ENCODE measurements around the gene RHEBL1. TPM values are rescaled to one million over a fixed set of nuclear protein-coding genes. Genes with fewer than 3 reads are reported as not detected.

Gene RHEBL1
- total RNA-seq, 1 experiment from 2014 or later, result 2.9 TPM

DNA sequence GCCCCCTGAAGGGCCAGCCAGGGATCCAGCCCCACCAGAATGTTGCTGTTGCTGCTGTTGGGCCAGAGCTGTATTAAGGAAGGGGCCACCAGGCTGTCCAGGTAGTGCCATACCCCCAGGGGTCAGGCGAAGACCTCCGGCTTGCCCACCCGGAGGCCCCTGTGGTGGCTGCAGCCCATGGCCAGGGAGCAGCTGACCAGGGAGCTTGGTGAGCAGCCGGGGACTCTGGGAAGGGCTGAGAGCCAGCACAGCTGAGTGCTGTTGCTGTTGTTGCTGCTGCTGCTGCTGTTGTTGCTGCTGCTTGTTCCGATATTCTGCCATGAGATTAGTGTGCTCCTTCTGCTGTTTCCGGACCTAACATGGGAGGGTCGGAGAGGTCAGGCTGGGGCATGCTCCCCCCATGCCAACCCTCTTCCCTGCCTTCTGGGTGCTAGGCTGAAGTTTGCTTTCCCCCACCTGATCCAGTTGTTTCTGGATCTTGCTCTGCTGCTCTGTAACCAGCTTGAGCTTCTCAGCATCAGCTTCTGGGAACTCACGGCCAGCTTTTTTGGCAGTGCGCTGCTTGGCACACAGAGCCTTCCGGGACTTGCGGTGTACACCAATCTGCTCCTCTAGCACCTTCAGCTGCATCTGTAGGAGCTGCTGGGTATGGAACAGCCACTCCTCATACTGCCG is 36.0 kb downstream of the RHEBL1 start:
- Histone ChIP-seq H2AFZ (no peak overlapping the region), H4K20me1 (ENCODE audit: insufficient read depth) (peaks cover 16% of the 10 kb centered on the region), H3K9me3 (ENCODE audit: insufficient read depth, low read depth) (no peaks in the 10 kb centered on the region), H3F3A (ENCODE audit: insufficient read depth, low read depth) (no peaks in the 10 kb centered on the region), H3K79me2 (ENCODE audit: low read depth) (no peaks in the 10 kb centered on the region), H3K4me3 (no peak overlapping the region), H3K27ac (no peak overlapping the region), H3K27me3 (ENCODE audit: insufficient read depth, low read depth) (no peaks in the 10 kb centered on the region), H3K4me2 (no peak overlapping the region), H3K9me2 (ENCODE audit: insufficient read depth) (no peaks in the 10 kb centered on the region), H3K36me3 (ENCODE audit: low read depth) (0 out of 2 replicates have a peak, but pooled peaks cover 5% of the 10 kb centered on the region), H3K4me1 (replicated peaks; ENCODE audit: insufficient read depth) (no peaks in the 10 kb centered on the region)
- no TSS peak for BruUV-seq (replicated peaks)
- CTCF ChIA-PET, result no interaction called here
- POLR2A ChIA-PET (ENCODE audit: unreplicated experiment), result interaction anchor here (0.6 kb wide), 1 partner anchor 55 kb away, joined by 4 read pairs; no protein-coding TSS in a partner anchor
- intact Hi-C loops (cut with micrococcal nuclease; ENCODE audit: unreplicated experiment), result no loop called here
- DNase-seq, result no peak
- TF ChIP-seq, protein P1, sequence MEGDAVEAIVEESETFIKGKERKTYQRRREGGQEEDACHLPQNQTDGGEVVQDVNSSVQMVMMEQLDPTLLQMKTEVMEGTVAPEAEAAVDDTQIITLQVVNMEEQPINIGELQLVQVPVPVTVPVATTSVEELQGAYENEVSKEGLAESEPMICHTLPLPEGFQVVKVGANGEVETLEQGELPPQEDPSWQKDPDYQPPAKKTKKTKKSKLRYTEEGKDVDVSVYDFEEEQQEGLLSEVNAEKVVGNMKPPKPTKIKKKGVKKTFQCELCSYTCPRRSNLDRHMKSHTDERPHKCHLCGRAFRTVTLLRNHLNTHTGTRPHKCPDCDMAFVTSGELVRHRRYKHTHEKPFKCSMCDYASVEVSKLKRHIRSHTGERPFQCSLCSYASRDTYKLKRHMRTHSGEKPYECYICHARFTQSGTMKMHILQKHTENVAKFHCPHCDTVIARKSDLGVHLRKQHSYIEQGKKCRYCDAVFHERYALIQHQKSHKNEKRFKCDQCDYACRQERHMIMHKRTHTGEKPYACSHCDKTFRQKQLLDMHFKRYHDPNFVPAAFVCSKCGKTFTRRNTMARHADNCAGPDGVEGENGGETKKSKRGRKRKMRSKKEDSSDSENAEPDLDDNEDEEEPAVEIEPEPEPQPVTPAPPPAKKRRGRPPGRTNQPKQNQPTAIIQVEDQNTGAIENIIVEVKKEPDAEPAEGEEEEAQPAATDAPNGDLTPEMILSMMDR (conservative IDR thresholded peaks at IDR 0.05), result no peak
- no peak for TF ChIP-seq EZH2 (IDR thresholded peaks at IDR 0.05; ENCODE audit: low read depth)

DNA sequence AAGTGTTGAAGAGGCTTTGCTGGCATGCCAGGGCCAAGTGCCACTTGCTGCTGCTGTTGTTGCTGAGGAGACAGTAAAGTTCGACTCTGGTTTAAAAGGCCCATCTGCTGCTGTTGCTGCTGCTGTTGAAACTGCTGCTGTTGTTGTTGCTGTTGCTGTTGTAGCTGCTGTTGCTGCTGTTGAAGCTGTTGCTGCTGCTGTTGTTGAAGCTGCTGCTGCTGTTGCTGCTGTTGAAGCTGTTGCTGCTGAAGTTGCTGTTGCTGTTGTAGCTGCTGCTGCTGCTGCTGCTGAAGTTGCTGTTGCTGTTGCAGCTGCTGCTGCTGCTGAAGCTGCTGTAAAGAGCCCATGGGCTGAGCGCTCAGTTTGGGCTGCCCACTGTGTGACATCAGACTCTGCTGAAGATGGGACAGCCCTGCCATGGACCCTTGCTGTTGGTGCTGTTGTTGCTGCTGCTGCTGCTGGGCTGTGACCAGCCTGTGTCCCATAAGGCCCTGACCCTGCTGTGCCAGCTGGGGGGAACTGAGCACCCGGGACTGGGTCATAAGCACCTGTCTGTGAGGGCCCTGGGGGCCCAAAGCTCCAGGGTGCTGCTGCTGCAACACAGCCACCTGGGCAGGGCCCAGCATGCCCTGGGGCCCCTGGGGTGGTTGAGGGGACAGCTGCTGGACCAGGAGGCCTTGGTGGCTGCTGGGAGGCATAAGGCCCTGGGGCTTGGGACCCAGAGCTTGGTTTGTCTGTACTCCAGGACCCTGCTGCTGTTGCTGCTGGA is 36.9 kb downstream of the RHEBL1 start:
- no peak overlapping the region for H3K4me3 ChIP-seq
- H4K20me1 ChIP-seq (ENCODE audit: insufficient read depth), result peaks cover 16% of the 10 kb centered on the region
- H2AFZ ChIP-seq, result no peak overlapping the region
- POLR2A ChIA-PET (ENCODE audit: unreplicated experiment), result interaction anchor here (0.6 to 0.7 kb wide), 2 partner anchors 55 to 399 kb away, joined by 4 read pairs; no protein-coding TSS in a partner anchor
- H3K9me3 ChIP-seq (ENCODE audit: insufficient read depth, low read depth), result no peaks in the 10 kb centered on the region
- no peak overlapping the region for H3K27ac ChIP-seq
- CTCF ChIA-PET, result no interaction called here
- H3F3A ChIP-seq (ENCODE audit: insufficient read depth, low read depth), result no peaks in the 10 kb centered on the region
- intact Hi-C loops (cut with micrococcal nuclease; ENCODE audit: unreplicated experiment), result no loop called here
- H3K4me1 ChIP-seq (replicated peaks; ENCODE audit: insufficient read depth), result no peaks in the 10 kb centered on the region
- H3K36me3 ChIP-seq (ENCODE audit: low read depth), result 0 out of 2 replicates have a peak, but pooled peaks cover 5% of the 10 kb centered on the region
- no peak for DNase-seq
- no peak overlapping the region for H3K4me2 ChIP-seq
- no peaks in the 10 kb centered on the region for H3K79me2 ChIP-seq (ENCODE audit: low read depth)
- H3K9me2 ChIP-seq (ENCODE audit: insufficient read depth), result no peaks in the 10 kb centered on the region
- H3K27me3 ChIP-seq (ENCODE audit: insufficient read depth, low read depth), result no peaks in the 10 kb centered on the region
- no TSS peak for BruUV-seq (replicated peaks)
- TF ChIP-seq, protein P1 (conservative IDR thresholded peaks at IDR 0.05), result no peak
- TF ChIP-seq EZH2 (IDR thresholded peaks at IDR 0.05; ENCODE audit: low read depth), result no peak

DNA sequence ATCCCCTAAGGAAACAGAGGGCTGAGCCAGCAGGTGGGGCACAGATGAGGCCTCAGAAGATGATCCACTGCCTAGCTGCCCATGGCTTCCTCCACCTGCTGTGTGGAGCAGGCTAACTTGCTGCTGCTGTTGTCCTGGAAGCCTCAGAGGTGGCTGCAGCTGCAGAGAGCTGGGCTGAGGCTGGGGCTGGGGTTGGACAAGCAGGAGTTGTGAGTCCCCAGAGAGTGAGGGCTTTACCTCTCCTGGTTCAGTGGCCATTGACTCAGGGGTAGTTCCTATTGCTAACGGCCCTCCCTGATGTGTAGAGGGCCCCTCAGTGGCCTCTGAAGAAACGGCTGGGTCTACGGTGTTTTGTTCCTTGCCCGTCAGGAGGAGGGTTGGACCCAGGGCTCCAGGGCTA is 37.5 kb downstream of the RHEBL1 start:
- Histone ChIP-seq H3K9me2 (ENCODE audit: insufficient read depth) (no peaks in the 10 kb centered on the region), H3F3A (ENCODE audit: insufficient read depth, low read depth) (no peaks in the 10 kb centered on the region), H4K20me1 (ENCODE audit: insufficient read depth) (peaks cover 16% of the 10 kb centered on the region), H3K4me2 (no peak overlapping the region), H3K4me3 (no peak overlapping the region), H3K27ac (no peak overlapping the region), H3K36me3 (ENCODE audit: low read depth) (0 out of 2 replicates have a peak, but pooled peaks cover 5% of the 10 kb centered on the region), H2AFZ (no peak overlapping the region), H3K79me2 (ENCODE audit: low read depth) (no peaks in the 10 kb centered on the region), H3K9me3 (ENCODE audit: insufficient read depth, low read depth) (no peaks in the 10 kb centered on the region), H3K4me1 (replicated peaks; ENCODE audit: insufficient read depth) (no peaks in the 10 kb centered on the region), H3K27me3 (ENCODE audit: insufficient read depth, low read depth) (no peaks in the 10 kb centered on the region)
- CTCF ChIA-PET, result no interaction called here
- no peak for TF ChIP-seq EZH2 (IDR thresholded peaks at IDR 0.05; ENCODE audit: low read depth)
- TF ChIP-seq, protein P1 (conservative IDR thresholded peaks at IDR 0.05), result no peak
- intact Hi-C loops (cut with micrococcal nuclease; ENCODE audit: unreplicated experiment), result no loop called here
- DNase-seq, result no peak
- no TSS peak for BruUV-seq (replicated peaks)
- POLR2A ChIA-PET (ENCODE audit: unreplicated experiment), result no interaction called here
